Gastroesophageal sphincter (tissue), 3 donors: ENCODE measurements around the gene ATP1B4.

Experiments used
- EP300 ChIP-seq: sonication (generic); formaldehyde crosslinking; IDR thresholded peaks from one replicate; pipeline ENCODE4 v1.6.1; 2017; ENCODE audit warnings: antibody characterized with exemption, mild to moderate bottlenecking
- TF ChIP-seq, protein P1 (sequence below), 4 experiments: fragments of 200-600 bp in 2 of 4; fragments of 450-650 bp in 2 of 4; sonication (generic) in 1 of 4; IDR thresholded peaks; one replicate each; pipeline ENCODE4 v1.5.1; 2017 to 2019; ENCODE audit warnings: antibody characterized with exemption in 4 of 4, mild to moderate bottlenecking in 2 of 4, moderate library complexity in 2 of 4

DNA sequence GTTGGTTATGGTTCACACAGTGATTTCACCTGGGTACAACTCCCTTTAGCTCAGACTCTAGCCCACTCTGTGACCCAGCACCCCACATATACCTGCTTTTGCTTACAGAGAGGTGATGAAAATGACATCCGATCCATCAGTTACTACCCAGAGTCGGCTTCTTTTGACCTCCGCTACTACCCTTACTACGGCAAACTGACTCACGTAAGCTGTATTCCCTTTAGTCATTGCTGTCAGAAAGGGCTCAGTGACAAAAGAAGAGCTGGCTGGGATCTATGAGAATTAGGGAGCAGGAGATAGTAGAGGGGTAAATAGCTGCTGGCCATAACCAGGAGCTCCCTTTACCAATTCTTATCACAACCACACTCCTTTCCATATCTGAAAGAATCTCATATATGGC lies 16.7 kb downstream of the ATP1B4 start:
- TF ChIP-seq EP300: no peak
- TF ChIP-seq, protein P1, sequence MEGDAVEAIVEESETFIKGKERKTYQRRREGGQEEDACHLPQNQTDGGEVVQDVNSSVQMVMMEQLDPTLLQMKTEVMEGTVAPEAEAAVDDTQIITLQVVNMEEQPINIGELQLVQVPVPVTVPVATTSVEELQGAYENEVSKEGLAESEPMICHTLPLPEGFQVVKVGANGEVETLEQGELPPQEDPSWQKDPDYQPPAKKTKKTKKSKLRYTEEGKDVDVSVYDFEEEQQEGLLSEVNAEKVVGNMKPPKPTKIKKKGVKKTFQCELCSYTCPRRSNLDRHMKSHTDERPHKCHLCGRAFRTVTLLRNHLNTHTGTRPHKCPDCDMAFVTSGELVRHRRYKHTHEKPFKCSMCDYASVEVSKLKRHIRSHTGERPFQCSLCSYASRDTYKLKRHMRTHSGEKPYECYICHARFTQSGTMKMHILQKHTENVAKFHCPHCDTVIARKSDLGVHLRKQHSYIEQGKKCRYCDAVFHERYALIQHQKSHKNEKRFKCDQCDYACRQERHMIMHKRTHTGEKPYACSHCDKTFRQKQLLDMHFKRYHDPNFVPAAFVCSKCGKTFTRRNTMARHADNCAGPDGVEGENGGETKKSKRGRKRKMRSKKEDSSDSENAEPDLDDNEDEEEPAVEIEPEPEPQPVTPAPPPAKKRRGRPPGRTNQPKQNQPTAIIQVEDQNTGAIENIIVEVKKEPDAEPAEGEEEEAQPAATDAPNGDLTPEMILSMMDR (IDR thresholded peaks at IDR 0.05): no peak
